Activated naive CD8-positive, alpha-beta T cell treated with anti-CD3 and anti-CD28 coated beads, Interleukin-2, amount 50 U/mL, for 24 hours (primary cell): Measurements from ENCODE around the gene MAFG.

ENCODE experiments used
- ATAC-seq: fragments of 150-1000 bp; cut with Tn5 transposase; one replicate; pipeline ENCODE4 v1.10.0; 2021
- DNase-seq: peaks from one replicate; pipeline ENCODE4 v3.0.0; 2021
- H3K27ac Mint-ChIP-seq: one replicate; pipeline ENCODE4 v1.8.0; 2021; ENCODE audit warnings: mild to moderate bottlenecking, mixed read lengths
- H3K27me3 Mint-ChIP-seq: one replicate; pipeline ENCODE4 v1.8.0; 2021; ENCODE audit warnings: mixed read lengths
- H3K36me3 Mint-ChIP-seq: one replicate; pipeline ENCODE4 v1.8.0; 2021; ENCODE audit warnings: low read depth, mixed read lengths
- H3K4me1 Mint-ChIP-seq: one replicate; pipeline ENCODE4 v1.8.0; 2021; ENCODE audit warnings: mixed read lengths
- H3K4me3 Mint-ChIP-seq: one replicate; pipeline ENCODE4 v1.8.0; 2021; ENCODE audit warnings: mild to moderate bottlenecking, moderate library complexity, mixed read lengths
- H3K9me3 Mint-ChIP-seq: one replicate; pipeline ENCODE4 v1.8.0; 2021; ENCODE audit warnings: mixed read lengths

The MAFG gene

GRCh38 chr17:81927653-81928543 is at the start of gene MAFG:
MAFG (minus strand) TSS chr17:81927735; CDS start chr17:81923185, 4,550 bp downstream.
- H3K4me3 Mint-ChIP-seq, result peak within 1 kb of the TSS; percentile 83
- ATAC-seq (peak; percentile 67), DNase-seq (peak; percentile 93)
- H3K9me3 Mint-ChIP-seq, result no peaks in the 10 kb centered on the region
- H3K27ac Mint-ChIP-seq, result peak within 1 kb of the TSS; percentile 79
- peaks cover 6% of the 10 kb centered on the region for H3K36me3 Mint-ChIP-seq
- H3K27me3 Mint-ChIP-seq, result peaks cover 4% of the 10 kb centered on the region
- peaks cover 35% of the 10 kb centered on the region for H3K4me1 Mint-ChIP-seq

GRCh38 chr17:81976332-81977210 is 49.0 kb upstream of the MAFG start:
- Mint-ChIP-seq H3K27ac (peak overlapping the region; percentile 97), H3K4me1 (peaks cover 38% of the 10 kb centered on the region), H3K36me3 (peaks cover 4% of the 10 kb centered on the region), H3K9me3 (peaks cover 3% of the 10 kb centered on the region), H3K27me3 (no peaks in the 10 kb centered on the region), H3K4me3 (peak overlapping the region; percentile 94)
- DNase-seq (peak; percentile 59), ATAC-seq (peak; percentile 37)

- Mint-ChIP-seq H3K9me3 (peaks cover 3% of the 10 kb centered on the region), H3K4me1 (peaks cover 19% of the 10 kb centered on the region), H3K27me3 (no peaks in the 10 kb centered on the region), H3K36me3 (no peaks in the 10 kb centered on the region), H3K4me3 (no peak overlapping the region), H3K27ac (no peak overlapping the region)
- DNase-seq (no peak), ATAC-seq (no peak)
Measured at GRCh38 chr17:81973432-81973831, 45.9 kb upstream of the MAFG start.

- Mint-ChIP-seq H3K4me3 (no peak overlapping the region), H3K27me3 (peaks cover 6% of the 10 kb centered on the region), H3K9me3 (peaks cover 1% of the 10 kb centered on the region), H3K27ac (no peak overlapping the region), H3K4me1 (peaks cover 22% of the 10 kb centered on the region), H3K36me3 (no peaks in the 10 kb centered on the region)
- DNase-seq (no peak), ATAC-seq (no peak)
Measured at GRCh38 chr17:81968850-81969812, 41.6 kb upstream of the MAFG start.

- peak overlapping the region; percentile 74 for H3K27ac Mint-ChIP-seq
- H3K4me3 Mint-ChIP-seq, result peak overlapping the region; percentile 63
- no peaks in the 10 kb centered on the region for H3K9me3 Mint-ChIP-seq
- DNase-seq, result no peak
- peaks cover 6% of the 10 kb centered on the region for H3K27me3 Mint-ChIP-seq
- no peaks in the 10 kb centered on the region for H3K36me3 Mint-ChIP-seq
- ATAC-seq, result no peak
- H3K4me1 Mint-ChIP-seq, result peaks cover 22% of the 10 kb centered on the region
Measured at GRCh38 chr17:81968396-81968745, 40.8 kb upstream of the MAFG start.

- H3K4me1 Mint-ChIP-seq, result peaks cover 22% of the 10 kb centered on the region
- peak overlapping the region; percentile 63 for H3K4me3 Mint-ChIP-seq
- no peaks in the 10 kb centered on the region for H3K9me3 Mint-ChIP-seq
- H3K27ac Mint-ChIP-seq, result peak overlapping the region; percentile 74
- H3K36me3 Mint-ChIP-seq, result no peaks in the 10 kb centered on the region
- ATAC-seq (peak; percentile 95), DNase-seq (peak; percentile 89)
- H3K27me3 Mint-ChIP-seq, result peaks cover 6% of the 10 kb centered on the region
Measured at GRCh38 chr17:81967533-81968395, 40.2 kb upstream of the MAFG start.

- Mint-ChIP-seq H3K36me3 (no peaks in the 10 kb centered on the region), H3K4me1 (peaks cover 22% of the 10 kb centered on the region), H3K4me3 (no peak overlapping the region), H3K9me3 (no peaks in the 10 kb centered on the region), H3K27me3 (peaks cover 11% of the 10 kb centered on the region), H3K27ac (no peak overlapping the region)
- ATAC-seq (no peak), DNase-seq (no peak)
Measured at GRCh38 chr17:81967244-81967532, 39.7 kb upstream of the MAFG start.

- H3K4me1 Mint-ChIP-seq, result peaks cover 22% of the 10 kb centered on the region
- no peak for DNase-seq
- peaks cover 12% of the 10 kb centered on the region for H3K27me3 Mint-ChIP-seq
- no peak overlapping the region for H3K27ac Mint-ChIP-seq
- no peak for ATAC-seq
- H3K36me3 Mint-ChIP-seq, result no peaks in the 10 kb centered on the region
- no peaks in the 10 kb centered on the region for H3K9me3 Mint-ChIP-seq
- no peak overlapping the region for H3K4me3 Mint-ChIP-seq
Measured at GRCh38 chr17:81966343-81967243, 39.1 kb upstream of the MAFG start.

GRCh38 chr17:81964081-81964849 is 36.7 kb upstream of the MAFG start:
- peaks cover 12% of the 10 kb centered on the region for H3K27me3 Mint-ChIP-seq
- H3K27ac Mint-ChIP-seq, result peak overlapping the region; percentile 32
- no peak for DNase-seq
- no peak for ATAC-seq
- H3K4me1 Mint-ChIP-seq, result peaks cover 22% of the 10 kb centered on the region
- H3K36me3 Mint-ChIP-seq, result no peaks in the 10 kb centered on the region
- no peak overlapping the region for H3K4me3 Mint-ChIP-seq
- H3K9me3 Mint-ChIP-seq, result no peaks in the 10 kb centered on the region

- Mint-ChIP-seq H3K27ac (no peak overlapping the region), H3K4me1 (peaks cover 13% of the 10 kb centered on the region), H3K27me3 (peaks cover 22% of the 10 kb centered on the region), H3K36me3 (no peaks in the 10 kb centered on the region), H3K9me3 (no peaks in the 10 kb centered on the region), H3K4me3 (peak overlapping the region; percentile 34)
- no peak for DNase-seq
- ATAC-seq, result no peak
Measured at GRCh38 chr17:81962499-81963441, 35.2 kb upstream of the MAFG start.
